Mesendoderm (in vitro differentiated cells): Measurements from ENCODE around the gene SYNE2.

Experiments
- DNase-seq: peaks from one replicate; pipeline ENCODE4 v3.0.0; 2013
- H2AK5ac ChIP-seq: 2 replicates; pipeline ENCODE4 v1.6.1; 2013; ENCODE audit warnings: low read length, inconsistent platforms
- H2BK120ac ChIP-seq: 2 replicates; pipeline ENCODE4 v1.6.1; 2013; ENCODE audit warnings: low read depth, mild to moderate bottlenecking, low read length, moderate library complexity, mixed read lengths
- H2BK15ac ChIP-seq: replicated peaks from 2 replicates; pipeline ENCODE4 v1.6.1; 2013; ENCODE audit warnings: low read depth, mild to moderate bottlenecking, moderate library complexity
- H2BK5ac ChIP-seq: 2 replicates; pipeline ENCODE4 v1.6.1; 2013; ENCODE audit warnings: low read length, inconsistent platforms
- H3K18ac ChIP-seq: 2 replicates; pipeline ENCODE4 v1.6.1; 2013; ENCODE audit warnings: mild to moderate bottlenecking, low read length, mixed read lengths
- H3K23ac ChIP-seq: one replicate; pipeline ENCODE4 v1.6.1; 2013; ENCODE audit warnings: low read length
- H3K27ac ChIP-seq: 2 replicates; pipeline ENCODE4 v1.5.1; 2013; ENCODE audit warnings: low read depth, mild to moderate bottlenecking, inconsistent platforms, low read length, moderate library complexity
- H3K27me3 ChIP-seq: 2 replicates; pipeline ENCODE4 v1.6.1; 2013; ENCODE audit warnings: low read length, control low read depth, mild to moderate bottlenecking, inconsistent platforms; ENCODE audit not compliant: insufficient read depth, poor library complexity
- H3K36me3 ChIP-seq: 2 replicates; pipeline ENCODE4 v1.6.1; 2013; ENCODE audit warnings: low read length, inconsistent platforms; ENCODE audit not compliant: control insufficient read depth, insufficient read depth
- H3K4ac ChIP-seq: one replicate; pipeline ENCODE4 v1.6.1; 2013; ENCODE audit warnings: low read depth, mild to moderate bottlenecking, low read length, moderate library complexity
- H3K4me1 ChIP-seq: 2 replicates; pipeline ENCODE4 v1.6.1; 2013; ENCODE audit warnings: low read depth, low read length, inconsistent platforms; ENCODE audit not compliant: control insufficient read depth
- H3K4me2 ChIP-seq: 2 replicates; pipeline ENCODE4 v1.6.1; 2013; ENCODE audit warnings: low read length
- H3K4me3 ChIP-seq: 2 replicates; pipeline ENCODE4 v1.5.1; 2013; ENCODE audit warnings: mild to moderate bottlenecking, low read length
- H3K56ac ChIP-seq: one replicate; pipeline ENCODE4 v1.6.1; 2013; ENCODE audit warnings: low read length
- H3K79me1 ChIP-seq: 2 replicates; pipeline ENCODE4 v1.6.1; 2013; ENCODE audit warnings: low read length, inconsistent platforms
- H3K79me2 ChIP-seq: 2 replicates; pipeline ENCODE4 v1.6.1; 2013; ENCODE audit warnings: mild to moderate bottlenecking, low read length; ENCODE audit not compliant: control insufficient read depth, insufficient read depth
- H3K9ac ChIP-seq: 2 replicates; pipeline ENCODE4 v1.6.1; 2013; ENCODE audit warnings: low read length, inconsistent platforms
- H4K5ac ChIP-seq: one replicate; pipeline ENCODE4 v1.6.1; 2013; ENCODE audit warnings: low read length
- H4K8ac ChIP-seq: one replicate; pipeline ENCODE4 v1.6.1; 2013; ENCODE audit warnings: low read depth, mild to moderate bottlenecking, control low read depth, low read length, moderate library complexity
- WGBS: extraction: QIAGEN DNeasy Blood & Tissue Kit; methylation state at CpG from one replicate; pipeline ENCODE4 v1.1.7; 2013; ENCODE audit warnings: low lambda C conversion rate, missing lambda C conversion rate; ENCODE audit not compliant: insufficient coverage; ENCODE audit errors: extremely low coverage; 5-methylcytosine and 5-hydroxymethylcytosine counted together

Gene SYNE2

GRCh38 chr14:63949696-63950095, 96.9 kb downstream of the SYNE2 start:
- H4K8ac ChIP-seq, result no peak overlapping the region
- no peak overlapping the region for H2BK15ac ChIP-seq
- H3K27ac ChIP-seq, result no peak overlapping the region
- H2BK5ac ChIP-seq, result no peak overlapping the region
- H3K36me3 ChIP-seq, result no peaks in the 10 kb centered on the region
- WGBS, result no CpG with 5 or more reads among the region's 3 CpGs
- H3K18ac ChIP-seq, result no peak overlapping the region
- H2BK120ac ChIP-seq, result no peak overlapping the region
- H3K4me1 ChIP-seq, result no peaks in the 10 kb centered on the region
- no peak for DNase-seq
- H3K4me2 ChIP-seq, result no peak overlapping the region
- no peak overlapping the region for H3K56ac ChIP-seq
- H4K5ac ChIP-seq, result no peak overlapping the region
- H3K9ac ChIP-seq, result no peak overlapping the region
- no peaks in the 10 kb centered on the region for H3K79me1 ChIP-seq
- no peak overlapping the region for H3K4ac ChIP-seq
- no peaks in the 10 kb centered on the region for H3K27me3 ChIP-seq
- H3K23ac ChIP-seq, result no peak overlapping the region
- H3K4me3 ChIP-seq, result no peak overlapping the region
- no peaks in the 10 kb centered on the region for H3K79me2 ChIP-seq
- H2AK5ac ChIP-seq, result no peak overlapping the region

GRCh38 chr14:63951021-63951420, 98.2 kb downstream of the SYNE2 start:
- no peaks in the 10 kb centered on the region for H3K36me3 ChIP-seq
- no peak overlapping the region for H2BK5ac ChIP-seq
- no peaks in the 10 kb centered on the region for H3K79me1 ChIP-seq
- H4K8ac ChIP-seq, result no peak overlapping the region
- no peak overlapping the region for H2BK120ac ChIP-seq
- H3K27ac ChIP-seq, result no peak overlapping the region
- DNase-seq, result no peak
- no peak overlapping the region for H3K9ac ChIP-seq
- no peak overlapping the region for H3K18ac ChIP-seq
- no peak overlapping the region for H2AK5ac ChIP-seq
- WGBS, result no CpG with 5 or more reads among the region's 4 CpGs
- no peak overlapping the region for H2BK15ac ChIP-seq
- H3K4me2 ChIP-seq, result no peak overlapping the region
- no peak overlapping the region for H3K4me3 ChIP-seq
- H3K4me1 ChIP-seq, result no peaks in the 10 kb centered on the region
- H3K56ac ChIP-seq, result no peak overlapping the region
- no peaks in the 10 kb centered on the region for H3K27me3 ChIP-seq
- H4K5ac ChIP-seq, result no peak overlapping the region
- H3K79me2 ChIP-seq, result no peaks in the 10 kb centered on the region
- H3K23ac ChIP-seq, result no peak overlapping the region
- H3K4ac ChIP-seq, result no peak overlapping the region

GRCh38 chr14:63951429-63951828, 98.6 kb downstream of the SYNE2 start:
- WGBS, result no CpG with 5 or more reads among the region's 4 CpGs
- Histone ChIP-seq H3K9ac (no peak overlapping the region), H3K79me2 (no peaks in the 10 kb centered on the region), H3K27me3 (no peaks in the 10 kb centered on the region), H3K4me2 (no peak overlapping the region), H3K36me3 (no peaks in the 10 kb centered on the region), H2BK120ac (no peak overlapping the region), H2AK5ac (no peak overlapping the region), H3K27ac (no peak overlapping the region), H3K18ac (no peak overlapping the region), H3K79me1 (no peaks in the 10 kb centered on the region), H3K56ac (no peak overlapping the region), H3K4me1 (no peaks in the 10 kb centered on the region), H2BK5ac (no peak overlapping the region), H3K4ac (no peak overlapping the region), H3K23ac (no peak overlapping the region), H4K5ac (no peak overlapping the region), H4K8ac (no peak overlapping the region), H3K4me3 (no peak overlapping the region), H2BK15ac (no peak overlapping the region)
- no peak for DNase-seq

DNA sequence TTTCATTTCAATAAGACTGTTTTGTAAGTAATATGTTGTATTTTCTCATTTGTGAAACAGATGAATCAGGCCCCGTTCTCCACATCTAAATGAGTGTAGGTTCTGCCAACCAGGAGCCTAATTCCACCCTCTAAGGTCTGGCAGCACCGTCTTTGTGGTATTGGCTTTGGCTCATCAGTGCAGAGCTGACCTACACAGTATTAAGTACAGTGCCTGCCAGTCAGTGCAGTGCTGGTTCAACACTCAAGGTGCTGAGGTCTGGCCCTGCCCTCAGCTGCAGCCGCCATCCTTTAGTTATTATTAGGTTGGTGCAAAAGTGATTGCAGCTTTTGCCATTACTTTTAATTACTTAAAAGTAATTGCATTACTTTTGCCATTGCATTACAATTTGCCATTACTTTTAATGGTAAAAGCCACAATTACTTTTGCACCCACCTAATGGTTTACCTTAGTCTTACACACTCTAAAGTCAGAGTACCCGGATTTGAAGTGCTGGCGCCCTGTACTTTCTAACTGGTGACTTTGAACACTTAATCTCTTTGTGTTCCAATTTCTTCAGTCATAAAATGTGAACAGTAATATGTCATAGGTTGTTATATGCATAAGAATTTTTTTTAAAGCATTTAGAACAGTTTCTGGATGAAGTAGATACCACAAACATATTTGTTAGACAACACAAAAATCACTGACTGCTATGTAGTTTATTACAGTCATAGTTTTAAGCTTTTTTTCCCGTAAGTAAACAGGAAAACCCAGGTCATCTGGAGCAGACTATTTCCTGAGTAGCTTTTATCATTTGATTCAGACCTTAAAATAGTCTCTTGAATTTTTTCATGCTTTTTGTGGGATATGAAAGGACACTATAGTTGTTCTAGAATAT, 99.5 kb downstream of the SYNE2 start:
- Histone ChIP-seq H3K4me1 (no peaks in the 10 kb centered on the region), H3K18ac (no peak overlapping the region), H3K27me3 (no peaks in the 10 kb centered on the region), H2BK5ac (no peak overlapping the region), H3K79me2 (no peaks in the 10 kb centered on the region), H4K5ac (no peak overlapping the region), H2AK5ac (no peak overlapping the region), H3K4me3 (no peak overlapping the region), H3K9ac (no peak overlapping the region), H3K27ac (no peak overlapping the region), H3K23ac (no peak overlapping the region), H2BK15ac (no peak overlapping the region), H4K8ac (no peak overlapping the region), H3K56ac (no peak overlapping the region), H2BK120ac (no peak overlapping the region), H3K79me1 (no peaks in the 10 kb centered on the region), H3K4me2 (no peak overlapping the region), H3K36me3 (no peaks in the 10 kb centered on the region), H3K4ac (no peak overlapping the region)
- DNase-seq, result no peak
- WGBS, result no CpG with 5 or more reads among the region's 6 CpGs

DNA sequence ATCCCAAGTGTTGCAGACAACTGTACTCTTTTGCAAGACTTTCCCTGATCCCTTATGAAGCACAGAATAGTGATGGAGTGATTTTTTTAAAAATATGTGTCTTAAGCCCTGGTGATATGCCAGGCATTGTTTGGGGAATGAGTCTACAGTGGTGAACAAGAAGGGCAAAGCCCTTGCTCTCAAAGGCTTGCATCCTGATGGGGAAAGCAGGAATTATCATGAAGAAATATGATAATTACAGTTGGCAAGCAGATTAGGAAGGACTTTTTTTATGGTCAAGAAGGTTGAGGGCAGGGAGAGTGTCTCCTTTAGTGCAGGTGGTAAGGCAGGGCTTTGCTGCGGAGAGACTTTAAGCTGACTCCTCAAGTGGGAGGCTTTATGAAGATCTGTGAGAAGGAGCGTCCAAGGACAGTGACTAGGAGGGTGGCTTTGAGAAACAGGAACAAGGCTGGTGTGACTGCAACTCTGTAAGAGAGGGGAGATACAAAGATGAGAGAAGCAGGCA, 100.2 kb downstream of the SYNE2 start:
- H2BK120ac ChIP-seq, result no peak overlapping the region
- no peak for DNase-seq
- H3K36me3 ChIP-seq, result no peaks in the 10 kb centered on the region
- no peaks in the 10 kb centered on the region for H3K4me1 ChIP-seq
- no peak overlapping the region for H3K27ac ChIP-seq
- WGBS, result no CpG with 5 or more reads among the region's 2 CpGs
- no peak overlapping the region for H3K18ac ChIP-seq
- H4K5ac ChIP-seq, result no peak overlapping the region
- no peak overlapping the region for H2BK5ac ChIP-seq
- no peak overlapping the region for H3K23ac ChIP-seq
- no peak overlapping the region for H4K8ac ChIP-seq
- H3K27me3 ChIP-seq, result no peaks in the 10 kb centered on the region
- H2BK15ac ChIP-seq, result no peak overlapping the region
- H3K4me2 ChIP-seq, result no peak overlapping the region
- H3K56ac ChIP-seq, result no peak overlapping the region
- H3K9ac ChIP-seq, result no peak overlapping the region
- H3K4ac ChIP-seq, result no peak overlapping the region
- no peak overlapping the region for H3K4me3 ChIP-seq
- H3K79me1 ChIP-seq, result no peaks in the 10 kb centered on the region
- H2AK5ac ChIP-seq, result no peak overlapping the region
- H3K79me2 ChIP-seq, result no peaks in the 10 kb centered on the region

DNA sequence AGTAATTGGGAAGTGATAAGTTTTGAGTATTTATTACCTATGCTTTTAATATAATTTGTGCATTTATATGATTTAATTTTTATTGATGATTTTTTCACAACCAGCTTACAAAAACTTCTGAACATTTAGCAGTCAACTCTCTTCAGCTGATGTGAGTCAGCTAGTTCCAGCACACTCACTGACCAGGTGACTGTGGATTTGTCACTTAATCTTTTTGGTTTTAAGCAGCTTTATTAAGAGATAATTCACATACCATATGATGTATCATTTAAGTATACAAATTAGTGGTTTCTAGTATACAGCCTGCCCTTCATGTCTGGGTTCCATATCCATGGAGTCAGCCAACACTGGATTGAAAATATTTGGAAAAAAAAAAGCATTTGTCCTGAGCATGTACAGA, 103.5 kb downstream of the SYNE2 start:
- no peak overlapping the region for H3K18ac ChIP-seq
- H2BK5ac ChIP-seq, result no peak overlapping the region
- no peak for DNase-seq
- H3K4me1 ChIP-seq, result no peaks in the 10 kb centered on the region
- no peak overlapping the region for H3K56ac ChIP-seq
- H4K8ac ChIP-seq, result no peak overlapping the region
- no peak overlapping the region for H3K23ac ChIP-seq
- H3K79me1 ChIP-seq, result no peaks in the 10 kb centered on the region
- H2BK120ac ChIP-seq, result no peak overlapping the region
- H4K5ac ChIP-seq, result no peak overlapping the region
- no peak overlapping the region for H3K27ac ChIP-seq
- H3K36me3 ChIP-seq, result no peaks in the 10 kb centered on the region
- no peak overlapping the region for H3K9ac ChIP-seq
- H2BK15ac ChIP-seq, result no peak overlapping the region
- no peak overlapping the region for H2AK5ac ChIP-seq
- no peak overlapping the region for H3K4me2 ChIP-seq
- no peak overlapping the region for H3K4ac ChIP-seq
- H3K4me3 ChIP-seq, result no peak overlapping the region
- no peaks in the 10 kb centered on the region for H3K79me2 ChIP-seq
- H3K27me3 ChIP-seq, result no peaks in the 10 kb centered on the region
